ENCODE measurements around the gene CX3CL1.

- TF ChIP-seq, protein P1, sequence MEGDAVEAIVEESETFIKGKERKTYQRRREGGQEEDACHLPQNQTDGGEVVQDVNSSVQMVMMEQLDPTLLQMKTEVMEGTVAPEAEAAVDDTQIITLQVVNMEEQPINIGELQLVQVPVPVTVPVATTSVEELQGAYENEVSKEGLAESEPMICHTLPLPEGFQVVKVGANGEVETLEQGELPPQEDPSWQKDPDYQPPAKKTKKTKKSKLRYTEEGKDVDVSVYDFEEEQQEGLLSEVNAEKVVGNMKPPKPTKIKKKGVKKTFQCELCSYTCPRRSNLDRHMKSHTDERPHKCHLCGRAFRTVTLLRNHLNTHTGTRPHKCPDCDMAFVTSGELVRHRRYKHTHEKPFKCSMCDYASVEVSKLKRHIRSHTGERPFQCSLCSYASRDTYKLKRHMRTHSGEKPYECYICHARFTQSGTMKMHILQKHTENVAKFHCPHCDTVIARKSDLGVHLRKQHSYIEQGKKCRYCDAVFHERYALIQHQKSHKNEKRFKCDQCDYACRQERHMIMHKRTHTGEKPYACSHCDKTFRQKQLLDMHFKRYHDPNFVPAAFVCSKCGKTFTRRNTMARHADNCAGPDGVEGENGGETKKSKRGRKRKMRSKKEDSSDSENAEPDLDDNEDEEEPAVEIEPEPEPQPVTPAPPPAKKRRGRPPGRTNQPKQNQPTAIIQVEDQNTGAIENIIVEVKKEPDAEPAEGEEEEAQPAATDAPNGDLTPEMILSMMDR (conservative IDR thresholded peaks at IDR 0.05; ENCODE audit: low read length) = no peak
- no peak for TF ChIP-seq EZH2phosphoT487 (IDR thresholded peaks at IDR 0.05; ENCODE audit: borderline replicate concordance)
These were observed 40.9 kb upstream of the CX3CL1 start for GRCh38 chr16:57331355-57331754.

Measured in Loucy (cell line).